Measurements from ENCODE around the gene ENC1. TPM values are rescaled to one million over a fixed set of nuclear protein-coding genes. Genes with fewer than 3 reads are reported as not detected.
A peak's percentile ranks its signal among the peaks of the same experiment; 100 is the strongest.

ENC1 gene
- total and polyA plus RNA-seq, 2 of the 4 experiments (the other 2 are of a cell fraction): 25.6 to 70.8 TPM

- WGBS, 2 experiments (ENCODE audit: extremely low coverage in 2 of 2, insufficient read length in 1 of 2): 0% methylated on average over 11 of the region's 47 CpGs; no CpG with 5 or more reads in 1 of the 2 experiments
- ATAC-seq (ENCODE audit: low read depth) (peak; percentile 36), DNase-seq (peak; percentile 64)
- in situ Hi-C loops (cut with MboI; ENCODE audit: low sequenced_read_pairs) (loop anchor here (10.0 kb wide), 2 partner anchors 606 to 846 kb away; no protein-coding TSS in a partner anchor), dilution Hi-C loops (cut with HindIII; ENCODE audit: low sequenced_read_pairs, unreplicated experiment) (no loop called here), intact Hi-C loops (cut with micrococcal nuclease) (loop anchor here (1.0 to 5.0 kb wide), 6 partner anchors 249 to 606 kb away; no protein-coding TSS in a partner anchor)
- peak overlapping the region; percentile 95 for H3K4me3 ChIP-seq (ENCODE audit: insufficient read depth, low read depth, low read length)
- peaks cover 16% of the 10 kb centered on the region for H3K4me1 ChIP-seq (ENCODE audit: control insufficient read depth, insufficient read depth, low read length)
- peak overlapping the region; percentile 87 for H3K4ac ChIP-seq (ENCODE audit: low read depth, low read length)
- H3K23ac ChIP-seq (ENCODE audit: low read depth, low read length): peak overlapping the region; percentile 95
- H3K9me1 ChIP-seq (ENCODE audit: insufficient read depth, low read length): peaks cover 16% of the 10 kb centered on the region
- H3K14ac ChIP-seq (replicated peaks; ENCODE audit: low read depth, low read length): peak overlapping the region; percentile 76; the same call in 1 of the 2 replicates
- ChIA-PET POLR2A (ENCODE audit: unreplicated experiment) (interaction anchor here (1.4 kb wide), 1 partner anchor 601 kb away, joined by 3 read pairs; no protein-coding TSS in a partner anchor), CTCF (interaction anchor here (0.8 to 2.6 kb wide), 7 partner anchors 98 to 739 kb away, joined by 3 to 12 read pairs (median 3); no protein-coding TSS in a partner anchor)
- peak overlapping the region; percentile 80 for H2AK9ac ChIP-seq (replicated peaks; ENCODE audit: low read depth, low read length, poor library complexity)
- H4K91ac ChIP-seq (ENCODE audit: insufficient read depth, low read depth, low read length): peak overlapping the region; percentile 74
- peak overlapping the region; percentile 86 for H3K56ac ChIP-seq (ENCODE audit: extremely low read depth, insufficient read depth, low read length)
- H3K9ac ChIP-seq (ENCODE audit: low read depth, low read length): peak overlapping the region; percentile 83
- BruUV-seq (replicated peaks): no TSS peak
- peak overlapping the region; percentile 30; the same call in 1 of the 2 replicates for H2AK5ac ChIP-seq (ENCODE audit: low read depth, low read length)
- peak overlapping the region; percentile 91 for H2BK5ac ChIP-seq (ENCODE audit: low read depth, low read length, poor library complexity, severe bottlenecking)
- H4K8ac ChIP-seq (ENCODE audit: low read depth in 2 of 2, low read length in 2 of 2): peak overlapping the region; percentile 28 to 41; a peak in 3 of 4 replicates
- no peak overlapping the region for H3K18ac ChIP-seq (ENCODE audit: low read depth, low read length)
- H2BK120ac ChIP-seq (ENCODE audit: low read depth, low read length): peak overlapping the region; percentile 81
- peak overlapping the region; percentile 91 for H2AFZ ChIP-seq (replicated peaks; ENCODE audit: low read length, poor library complexity)
- peak overlapping the region; percentile 82 for H3K27ac ChIP-seq (ENCODE audit: insufficient read depth, low read length)
- peak overlapping the region; percentile 54 for H2BK20ac ChIP-seq (ENCODE audit: low read depth, low read length)
- no peaks in the 10 kb centered on the region; the same call in 1 of the 2 replicates for H3K36me3 ChIP-seq (ENCODE audit: control insufficient read depth, insufficient read depth, low read length)
- H3K4me2 ChIP-seq (ENCODE audit: low read depth, low read length): peak overlapping the region; percentile 93
- TF ChIP-seq CTCF (conservative IDR thresholded peaks at IDR 0.05; ENCODE audit: low read depth, low read length): no peak
- no peak for TF ChIP-seq CEBPB (IDR thresholded peaks at IDR 0.05; ENCODE audit: low read depth, low read length)
- TF ChIP-seq USF2 (IDR thresholded peaks at IDR 0.05; ENCODE audit: low read depth, low read length): peak; percentile 81
- peak; percentile 57; the same call in 1 of the 2 replicates for TF ChIP-seq MXI1 (IDR thresholded peaks at IDR 0.05; ENCODE audit: borderline replicate concordance, low read depth, low read length)
- peak overlapping the region; percentile 62; the same call in 2 of the 3 replicates for H2BK15ac ChIP-seq (ENCODE audit: low read depth, low read length)
- H3K27me3 ChIP-seq (ENCODE audit: control insufficient read depth, insufficient read depth, low read length): no peaks in the 10 kb centered on the region
- peaks cover 0 to 34% of the 10 kb centered on the region in 2 experiments; a peak in 3 of 4 replicates for H3K79me1 ChIP-seq (ENCODE audit: low read depth in 1 of 2, low read length in 2 of 2)
- H4K5ac ChIP-seq (ENCODE audit: low read depth, low read length): 0 out of 2 replicates have a peak overlapping the region, but pooled peaks have one; percentile 9
- H4K20me1 ChIP-seq (ENCODE audit: insufficient read depth, low read length): peaks cover 24% of the 10 kb centered on the region
- H3K9me3 ChIP-seq (ENCODE audit: control insufficient read depth, insufficient read depth, low read length): no peaks in the 10 kb centered on the region
Measured at GRCh38 chr5:74640954-74641734, 616 bp upstream of the ENC1 start.

Measured in IMR-90 (cell line).